Mesenchymal stem cell (in vitro differentiated cells and primary cell): ENCODE results near the gene RPL36.
A peak's percentile ranks its signal among the peaks of the same experiment; 100 is the strongest.

Source experiments
- DNase-seq: peaks from one replicate; pipeline ENCODE4 v3.0.0-alpha.2; 2013
- H2AFZ ChIP-seq: one replicate; pipeline ENCODE4 v1.6.1; 2013; ENCODE audit warnings: low read depth, mild to moderate bottlenecking, control low read depth, inconsistent platforms, low read length, moderate library complexity
- H2AK5ac ChIP-seq: 2 replicates; pipeline ENCODE4 v1.6.1; 2013; ENCODE audit warnings: low read length, moderate library complexity, mild to moderate bottlenecking, inconsistent platforms; ENCODE audit not compliant: severe bottlenecking
- H2BK120ac ChIP-seq: one replicate; pipeline ENCODE4 v1.6.1; 2013; ENCODE audit warnings: low read depth, mild to moderate bottlenecking, inconsistent platforms, low read length, moderate library complexity
- H2BK12ac ChIP-seq, 2 experiments: one replicate each; pipeline ENCODE4 v1.6.1; 2013; ENCODE audit warnings: inconsistent platforms in 2 of 2, low read length in 2 of 2, mild to moderate bottlenecking in 2 of 2, moderate library complexity in 2 of 2, control low read depth in 1 of 2
- H2BK15ac ChIP-seq: one replicate; pipeline ENCODE4 v1.6.1; 2013; ENCODE audit warnings: mild to moderate bottlenecking, low read depth, inconsistent platforms; ENCODE audit not compliant: poor library complexity, severe bottlenecking
- H2BK5ac ChIP-seq: 2 replicates; pipeline ENCODE4 v1.6.1; 2013; ENCODE audit warnings: low read depth, mild to moderate bottlenecking, low read length, control low read depth, inconsistent platforms; ENCODE audit not compliant: poor library complexity, severe bottlenecking
- H3K14ac ChIP-seq, 2 experiments: one replicate each; pipeline ENCODE4 v1.6.1; 2013; ENCODE audit warnings: inconsistent platforms in 2 of 2, low read length in 2 of 2, control low read depth in 1 of 2, mild to moderate bottlenecking in 1 of 2, moderate library complexity in 1 of 2
- H3K18ac ChIP-seq, 2 experiments: one replicate each; pipeline ENCODE4 v1.6.1; 2013; ENCODE audit warnings: inconsistent platforms in 2 of 2, low read length in 2 of 2, control low read depth in 1 of 2, low read depth in 1 of 2, mild to moderate bottlenecking in 1 of 2
- H3K23ac ChIP-seq, 2 experiments: one replicate each; pipeline ENCODE4 v1.6.1; 2013; ENCODE audit warnings: inconsistent platforms in 2 of 2, low read length in 2 of 2, mild to moderate bottlenecking in 2 of 2, moderate library complexity in 2 of 2, control low read depth in 1 of 2
- H3K27ac ChIP-seq: 2 replicates; pipeline ENCODE4 v1.5.1; 2013; ENCODE audit warnings: mild to moderate bottlenecking, moderate library complexity, low read length, control low read depth, inconsistent platforms; ENCODE audit not compliant: poor library complexity, severe bottlenecking
- H3K27me3 ChIP-seq, 2 experiments: 2 replicates each; pipeline versions ENCODE4 v1.6.1 to v1.7.0; 2013; ENCODE audit warnings: low read length in 2 of 2, mild to moderate bottlenecking in 2 of 2, moderate library complexity in 2 of 2, control low read depth in 1 of 2, inconsistent platforms in 1 of 2; ENCODE audit not compliant: control insufficient read depth in 1 of 2, insufficient read depth in 1 of 2
- H3K36me3 ChIP-seq, 2 experiments: 2 replicates each; pipeline versions ENCODE4 v1.6.1 to v1.7.0; 2013; ENCODE audit warnings: low read length in 2 of 2, control low read depth in 1 of 2, inconsistent platforms in 1 of 2, low read depth in 1 of 2, mild to moderate bottlenecking in 1 of 2; ENCODE audit not compliant: insufficient read depth in 2 of 2, control insufficient read depth in 1 of 2
- H3K4ac ChIP-seq, 2 experiments: one replicate each; pipeline ENCODE4 v1.6.1; 2013; ENCODE audit warnings: inconsistent platforms in 2 of 2, low read length in 2 of 2, mild to moderate bottlenecking in 2 of 2, moderate library complexity in 2 of 2, control low read depth in 1 of 2, low read depth in 1 of 2
- H3K4me1 ChIP-seq: 2 replicates; pipeline ENCODE4 v1.6.1; 2013; ENCODE audit warnings: low read depth, low read length, control low read depth; ENCODE audit not compliant: control insufficient read depth, insufficient read depth
- H3K4me2 ChIP-seq: 2 replicates; pipeline ENCODE4 v1.6.1; 2013; ENCODE audit warnings: low read length, mild to moderate bottlenecking, inconsistent platforms; ENCODE audit not compliant: poor library complexity, severe bottlenecking
- H3K4me3 ChIP-seq, 2 experiments: 2 replicates each; pipeline versions ENCODE4 v1.5.1 to v1.7.0; 2013; ENCODE audit warnings: low read length in 2 of 2, mild to moderate bottlenecking in 2 of 2, control low read depth in 1 of 2, low read depth in 1 of 2; ENCODE audit not compliant: insufficient read depth in 1 of 2
- H3K79me1 ChIP-seq: replicated peaks from 2 replicates; pipeline ENCODE4 v1.6.1; 2013; ENCODE audit warnings: mild to moderate bottlenecking, control low read depth, low read length, inconsistent platforms; ENCODE audit not compliant: poor library complexity, severe bottlenecking
- H3K9ac ChIP-seq: 2 replicates; pipeline ENCODE4 v1.7.0; 2013; ENCODE audit warnings: mild to moderate bottlenecking, low read length, moderate library complexity
- H3K9me3 ChIP-seq: 2 replicates; pipeline ENCODE4 v1.7.0; 2013; ENCODE audit warnings: mild to moderate bottlenecking, low read length; ENCODE audit not compliant: control insufficient read depth
- H4K8ac ChIP-seq: one replicate; pipeline ENCODE4 v1.6.1; 2013; ENCODE audit warnings: inconsistent platforms, mild to moderate bottlenecking, low read length, moderate library complexity
- H4K91ac ChIP-seq: one replicate; pipeline ENCODE4 v1.6.1; 2013; ENCODE audit warnings: mild to moderate bottlenecking, low read length, inconsistent platforms
- WGBS: methylation state at CpG from one replicate; pipeline ENCODE4 v1.1.7; 2013; ENCODE audit warnings: mixed read lengths; 5-methylcytosine and 5-hydroxymethylcytosine counted together

The RPL36 gene

GRCh38 chr19:5690955-5691821, 1.1 kb downstream of the RPL36 start:
- no peak overlapping the region for H2BK15ac ChIP-seq
- no peaks in the 10 kb centered on the region for H3K9me3 ChIP-seq
- H4K8ac ChIP-seq = no peak overlapping the region
- no peak overlapping the region for H2AFZ ChIP-seq
- no peak overlapping the region for H3K23ac ChIP-seq
- peak overlapping the region; percentile 94 for H3K27ac ChIP-seq
- H3K4me2 ChIP-seq = peak overlapping the region; percentile 70
- peak overlapping the region; percentile 62 to 69 for H3K18ac ChIP-seq
- H3K79me1 ChIP-seq = no peaks in the 10 kb centered on the region
- peak overlapping the region; percentile 92 for H3K9ac ChIP-seq
- H2BK12ac ChIP-seq = no peak overlapping the region
- H3K4ac ChIP-seq = peak overlapping the region in 1 of 2 experiments; percentile 94
- H4K91ac ChIP-seq = no peak overlapping the region
- H3K27me3 ChIP-seq = no peaks in the 10 kb centered on the region
- 8% methylated on average over 43 of the region's 54 CpGs for whole genome bisulfite sequencing
- H3K4me1 ChIP-seq = peaks cover 32% of the 10 kb centered on the region
- H2AK5ac ChIP-seq = no peak overlapping the region
- H3K36me3 ChIP-seq = peaks cover 45 to 59% of the 10 kb centered on the region in 2 experiments
- DNase-seq = peak; percentile 47
- no peak overlapping the region for H2BK120ac ChIP-seq
- H3K4me3 ChIP-seq = peak overlapping the region; percentile 85 to 89
- no peak overlapping the region for H2BK5ac ChIP-seq
- peak overlapping the region in 1 of 2 experiments; percentile 74 for H3K14ac ChIP-seq

- H3K18ac ChIP-seq = no peak overlapping the region
- peak overlapping the region; percentile 70 for H3K4me2 ChIP-seq
- peak overlapping the region; percentile 92 for H3K9ac ChIP-seq
- H2BK15ac ChIP-seq = no peak overlapping the region
- no peak overlapping the region for H3K27ac ChIP-seq
- no peak overlapping the region for H2BK120ac ChIP-seq
- no peak overlapping the region for H2AK5ac ChIP-seq
- no peaks in the 10 kb centered on the region for H3K27me3 ChIP-seq
- no peak overlapping the region for H4K8ac ChIP-seq
- peaks cover 28% of the 10 kb centered on the region for H3K4me1 ChIP-seq
- H2BK5ac ChIP-seq = no peak overlapping the region
- peak overlapping the region in 1 of 2 experiments; percentile 12 for H3K14ac ChIP-seq
- H2BK12ac ChIP-seq = no peak overlapping the region
- H3K79me1 ChIP-seq = no peaks in the 10 kb centered on the region
- H2AFZ ChIP-seq = no peak overlapping the region
- H3K4me3 ChIP-seq = peak overlapping the region; percentile 11 to 89
- peak; percentile 27 for DNase-seq
- WGBS = 80% methylated on average over 42 of the region's 42 CpGs
- no peak overlapping the region for H4K91ac ChIP-seq
- no peak overlapping the region for H3K4ac ChIP-seq
- H3K36me3 ChIP-seq = peaks cover 54 to 68% of the 10 kb centered on the region in 2 experiments
- no peak overlapping the region for H3K23ac ChIP-seq
- no peaks in the 10 kb centered on the region for H3K9me3 ChIP-seq
Observed at GRCh38 chr19:5691822-5692722, 2.0 kb downstream of the RPL36 start.

- no peak overlapping the region for H2BK5ac ChIP-seq
- no peak overlapping the region for H3K4me2 ChIP-seq
- H3K4me3 ChIP-seq = no peak overlapping the region
- peak overlapping the region; percentile 14 for H4K8ac ChIP-seq
- no peak overlapping the region for H3K4ac ChIP-seq
- H3K79me1 ChIP-seq = peaks cover 2% of the 10 kb centered on the region
- peak overlapping the region; percentile 92 for H3K9ac ChIP-seq
- H2BK120ac ChIP-seq = no peak overlapping the region
- no peak overlapping the region for H2AFZ ChIP-seq
- H3K36me3 ChIP-seq = peaks cover 56 to 70% of the 10 kb centered on the region in 2 experiments
- 92% methylated on average over 7 of the region's 7 CpGs for WGBS
- no peaks in the 10 kb centered on the region for H3K27me3 ChIP-seq
- H3K14ac ChIP-seq = no peak overlapping the region
- peaks cover 24% of the 10 kb centered on the region for H3K4me1 ChIP-seq
- no peak overlapping the region for H4K91ac ChIP-seq
- DNase-seq = peak; percentile 16
- H2BK15ac ChIP-seq = no peak overlapping the region
- no peak overlapping the region for H3K23ac ChIP-seq
- H2BK12ac ChIP-seq = no peak overlapping the region
- H3K27ac ChIP-seq = no peak overlapping the region
- H3K18ac ChIP-seq = no peak overlapping the region
- no peaks in the 10 kb centered on the region for H3K9me3 ChIP-seq
- H2AK5ac ChIP-seq = no peak overlapping the region
Observed at GRCh38 chr19:5692723-5693194, 2.7 kb downstream of the RPL36 start.
